HG03196 (cell line): ENCODE results near the gene CNDP1.
"Not testable (repeated sequence)": the region's sequence is repeated elsewhere in the genome, so short reads cannot be mapped to it uniquely, and the experiment has no call there.

Experiments
- ATAC-seq: cut with Tn5 transposase; IDR thresholded peaks from one replicate; pipeline ENCODE4 v1.9.1; 2021; ENCODE audit not compliant: unreplicated experiment

Gene CNDP1

DNA sequence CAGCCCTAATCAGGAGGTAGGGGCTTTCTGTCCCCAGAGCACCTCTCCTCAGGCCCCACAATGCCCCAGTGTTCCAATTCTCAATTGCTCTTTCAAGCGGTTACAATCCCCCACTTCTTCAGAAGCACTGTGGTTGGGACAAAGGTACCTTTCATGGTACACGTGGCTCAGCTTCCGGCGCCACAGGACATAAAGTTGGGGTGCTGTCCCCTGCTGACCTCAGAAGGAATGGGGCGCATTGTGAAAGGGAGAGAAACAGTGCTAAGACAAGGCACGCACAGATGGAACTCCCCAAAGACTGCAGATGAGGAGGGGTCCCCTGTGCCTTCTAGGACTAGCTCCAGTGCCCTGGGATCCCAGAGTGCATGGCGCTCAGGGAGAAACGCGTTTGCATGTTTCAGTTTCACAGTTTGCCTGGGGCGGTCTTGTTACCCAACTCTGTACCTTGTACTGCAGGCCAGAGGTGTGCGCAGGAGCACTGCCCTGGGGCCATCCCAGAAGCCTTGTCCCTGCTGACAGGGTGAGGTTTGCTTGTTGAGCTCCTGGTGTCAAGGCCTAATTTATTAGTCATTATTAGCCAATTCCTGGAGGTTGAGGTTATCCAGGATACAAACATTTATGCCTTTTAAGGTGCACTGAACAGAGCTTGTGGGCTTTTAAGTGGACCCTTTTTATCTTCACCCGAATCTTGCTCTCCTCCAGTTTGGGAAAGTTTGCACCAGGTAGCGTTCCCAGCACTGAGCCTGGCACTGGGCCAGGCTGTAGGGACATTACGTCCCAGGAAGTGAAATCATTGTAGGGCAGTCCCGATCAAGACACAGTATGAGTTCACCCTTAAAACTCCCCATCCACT lies 7.6 kb downstream of the CNDP1 start:
- no peak for ATAC-seq

- no peak for ATAC-seq
Measured at GRCh38 chr18:74544898-74545297, 10.6 kb downstream of the CNDP1 start.

DNA sequence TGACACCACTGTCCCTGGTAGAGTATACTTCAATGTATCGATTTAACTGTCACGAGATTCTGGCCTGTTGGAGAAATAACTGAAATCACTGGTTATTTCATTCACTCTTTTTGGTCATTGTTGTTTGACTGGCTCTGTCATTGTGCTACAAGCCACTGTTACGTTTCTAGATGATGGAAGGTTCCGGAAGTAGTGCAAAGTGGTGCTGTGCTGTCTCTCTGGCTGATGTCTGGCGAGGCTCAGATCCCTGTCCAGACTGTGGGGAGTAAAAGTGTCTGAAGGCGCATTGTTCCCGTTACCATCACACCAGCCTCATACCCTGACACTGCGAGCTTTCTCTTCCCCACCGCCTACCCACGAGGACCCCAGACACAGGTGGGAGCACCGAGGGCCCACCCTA lies 11.7 kb downstream of the CNDP1 start:
- ATAC-seq, result no peak

GRCh38 chr18:74546751-74547530 lies 12.6 kb downstream of the CNDP1 start:
- no peak for ATAC-seq

- no peak for ATAC-seq
Measured at GRCh38 chr18:74547860-74548259, 13.6 kb downstream of the CNDP1 start.

GRCh38 chr18:74549591-74550104 lies 15.3 kb downstream of the CNDP1 start:
- ATAC-seq, result no peak

- ATAC-seq, result no peak
Measured at GRCh38 chr18:74550886-74551285, 16.6 kb downstream of the CNDP1 start.

- ATAC-seq, result no peak
Measured at GRCh38 chr18:74551452-74551851, 17.2 kb downstream of the CNDP1 start.

DNA sequence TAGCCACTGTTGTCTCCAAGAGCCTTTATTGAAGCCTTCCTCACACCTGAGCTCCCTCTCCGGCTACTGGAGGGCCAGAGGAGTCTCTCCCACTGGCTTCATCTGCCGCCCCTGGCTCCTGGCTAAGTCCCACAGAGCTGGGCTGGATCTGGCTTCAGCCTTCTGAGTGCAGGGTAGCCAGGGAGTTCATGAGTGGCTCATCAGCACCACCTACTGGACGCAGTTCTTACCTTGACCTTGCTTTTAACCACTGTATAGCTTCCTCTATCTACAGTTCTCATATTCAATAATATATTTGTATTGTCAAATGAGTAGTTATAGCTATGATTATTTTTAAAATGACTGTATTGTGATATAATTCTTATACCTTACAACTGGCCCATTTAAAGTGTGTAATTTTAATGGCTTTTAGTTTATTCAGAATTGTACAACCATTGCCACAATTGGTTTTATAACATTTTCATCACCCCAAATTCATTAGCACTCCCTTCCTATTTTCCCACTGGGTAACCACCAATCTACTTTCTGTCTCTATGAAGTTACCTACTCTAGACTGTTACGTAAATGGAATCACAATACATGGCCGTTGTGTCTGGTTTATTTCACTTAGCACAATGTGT lies 17.7 kb downstream of the CNDP1 start:
- ATAC-seq, result peak; percentile 98

- no peak for ATAC-seq
Measured at GRCh38 chr18:74556126-74556525, 21.8 kb downstream of the CNDP1 start.

DNA sequence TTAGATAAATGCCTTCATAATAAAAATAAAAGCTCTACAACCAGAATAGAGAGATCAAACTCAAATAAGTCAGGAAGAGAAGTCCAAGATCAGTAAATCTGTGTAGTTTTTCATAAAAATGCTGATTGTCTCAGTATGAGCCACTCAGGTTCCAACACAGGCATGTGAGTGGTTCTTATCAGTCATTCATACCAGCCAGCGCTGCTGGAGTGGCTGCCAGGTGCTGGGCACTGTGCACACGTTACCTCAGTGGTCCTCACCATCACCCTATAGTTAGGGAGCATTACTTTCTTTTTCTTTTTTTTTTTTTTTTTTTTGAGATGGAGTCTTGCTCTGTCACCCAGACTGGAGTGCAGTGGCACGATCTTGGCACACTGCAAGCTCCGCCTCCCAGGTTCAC lies 23.8 kb downstream of the CNDP1 start:
- no peak for ATAC-seq

DNA sequence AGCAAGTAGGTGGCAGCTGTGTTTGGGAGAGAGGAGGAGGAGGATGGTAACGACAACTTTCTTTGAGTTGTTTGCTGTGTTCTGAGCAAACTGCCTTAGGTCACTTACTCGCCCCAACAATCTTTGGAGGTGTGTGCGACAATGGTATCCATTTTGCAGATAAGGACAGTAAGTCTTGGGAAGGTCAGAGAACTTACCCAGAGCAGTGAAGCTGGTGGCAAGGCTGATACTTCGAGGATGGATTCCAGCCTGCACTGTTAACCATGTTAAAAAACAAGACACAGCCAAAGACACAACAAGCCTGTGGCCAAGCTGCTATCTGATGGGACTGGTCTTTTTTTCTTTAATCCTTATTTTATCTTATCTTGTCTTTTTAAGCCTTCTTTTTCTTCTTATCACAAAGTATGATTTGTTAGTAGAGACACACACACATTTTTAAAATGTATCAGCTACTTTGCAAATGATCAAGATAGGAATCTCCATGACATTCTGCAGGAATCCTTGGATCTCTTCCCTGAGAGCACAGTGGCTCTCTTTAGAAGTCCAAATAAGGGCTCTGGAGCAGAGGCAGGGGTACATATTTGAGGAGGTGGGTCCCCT lies 27.9 kb downstream of the CNDP1 start:
- no peak for ATAC-seq

DNA sequence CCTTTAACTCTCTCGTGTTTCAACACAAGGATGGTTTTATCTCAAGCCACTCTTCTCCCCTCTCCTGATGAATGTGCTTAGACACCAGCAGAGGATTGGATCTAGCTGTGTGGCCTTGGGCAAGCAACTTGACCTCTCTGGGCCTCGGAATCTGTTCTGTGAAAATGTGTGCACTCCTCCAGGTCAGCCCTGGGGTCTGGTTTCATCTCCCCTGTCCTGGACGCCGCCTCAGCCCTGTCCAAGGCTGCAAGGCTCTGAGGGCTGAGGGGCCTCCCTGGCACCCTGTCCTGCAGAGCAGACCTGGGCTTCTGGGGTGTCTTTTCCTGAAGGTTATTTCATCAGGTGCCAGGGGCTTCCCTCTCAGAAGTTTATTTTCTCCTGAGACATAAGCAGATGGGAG lies 28.5 kb downstream of the CNDP1 start:
- ATAC-seq, result no peak

DNA sequence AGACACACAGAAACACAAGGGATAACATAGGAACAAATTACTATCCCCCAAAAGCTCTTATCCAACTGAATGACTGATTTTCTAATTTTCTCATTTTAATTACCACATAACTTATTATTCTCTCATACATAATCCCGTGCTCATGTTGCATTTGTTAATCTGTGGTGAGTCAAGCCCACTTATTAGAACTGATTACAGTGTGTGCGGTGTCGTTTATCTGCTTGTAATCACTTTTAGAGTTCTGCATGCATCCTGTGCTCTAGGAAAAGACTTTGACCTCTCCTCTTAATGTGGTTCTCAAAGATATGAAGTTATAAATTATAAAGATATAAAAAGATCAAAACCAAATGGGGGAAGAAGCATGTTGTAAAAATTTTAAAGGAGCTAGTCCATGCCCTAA lies 29.7 kb downstream of the CNDP1 start:
- ATAC-seq, result no peak

DNA sequence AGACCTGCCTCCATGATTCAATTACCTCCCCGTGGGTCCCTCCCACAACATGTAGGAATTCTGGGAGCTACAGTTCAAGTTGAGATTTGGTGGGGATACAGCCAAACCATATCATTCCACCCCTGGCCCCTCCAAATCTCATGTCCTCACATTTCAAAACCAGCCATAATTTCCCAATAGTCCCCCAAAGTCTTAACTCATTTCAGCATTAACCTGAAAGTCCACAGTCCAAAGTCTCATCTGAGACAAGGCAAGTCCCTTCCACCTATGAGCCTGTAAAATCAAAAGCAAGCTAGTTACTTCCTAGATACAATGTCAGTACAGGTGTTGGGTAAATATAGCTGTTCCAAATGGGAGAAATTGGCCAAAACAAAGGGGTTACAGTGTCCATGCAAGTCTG lies 30.9 kb downstream of the CNDP1 start:
- not testable (repeated sequence) for ATAC-seq

- ATAC-seq, result not testable (repeated sequence)
Measured at GRCh38 chr18:74565993-74566392, 31.7 kb downstream of the CNDP1 start.

DNA sequence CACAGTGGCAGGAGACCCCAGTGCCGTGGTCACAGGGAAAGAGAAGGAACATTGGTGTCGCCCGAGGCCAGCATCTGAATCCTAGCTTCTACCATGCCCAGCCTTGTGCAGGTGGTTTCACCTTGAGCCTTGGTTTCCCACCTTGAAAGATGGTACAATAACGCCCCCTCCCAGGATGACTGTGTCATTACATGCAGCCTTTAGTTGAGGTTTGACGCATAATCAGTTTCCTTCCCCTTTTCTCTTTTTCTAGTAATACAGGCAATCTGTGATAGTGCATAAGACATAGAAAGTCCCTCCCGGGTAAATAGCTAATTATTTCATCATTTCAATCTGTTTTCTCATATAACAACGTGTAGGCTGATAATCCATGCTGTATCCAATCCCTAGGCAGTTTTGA lies 33.5 kb downstream of the CNDP1 start:
- no peak for ATAC-seq

DNA sequence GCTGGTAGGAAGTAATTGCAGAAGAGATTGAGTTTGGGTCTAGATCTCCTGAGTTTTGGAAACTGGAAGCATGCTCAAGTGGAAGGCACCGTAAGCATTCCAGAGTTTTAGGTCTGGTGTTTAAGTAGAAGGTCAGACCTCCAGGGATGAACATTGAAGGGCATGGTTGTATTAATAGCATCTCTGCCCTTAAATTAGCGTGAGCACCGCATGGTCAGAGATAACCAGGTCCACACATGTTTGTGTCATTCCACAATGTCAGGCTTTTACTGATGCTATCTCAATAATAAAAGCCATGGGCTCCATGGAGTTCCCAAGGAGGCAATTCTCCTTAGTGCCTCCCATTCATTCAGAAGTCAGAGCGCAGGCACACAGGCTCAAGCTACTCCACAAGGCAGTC lies 35.1 kb downstream of the CNDP1 start:
- ATAC-seq, result no peak

DNA sequence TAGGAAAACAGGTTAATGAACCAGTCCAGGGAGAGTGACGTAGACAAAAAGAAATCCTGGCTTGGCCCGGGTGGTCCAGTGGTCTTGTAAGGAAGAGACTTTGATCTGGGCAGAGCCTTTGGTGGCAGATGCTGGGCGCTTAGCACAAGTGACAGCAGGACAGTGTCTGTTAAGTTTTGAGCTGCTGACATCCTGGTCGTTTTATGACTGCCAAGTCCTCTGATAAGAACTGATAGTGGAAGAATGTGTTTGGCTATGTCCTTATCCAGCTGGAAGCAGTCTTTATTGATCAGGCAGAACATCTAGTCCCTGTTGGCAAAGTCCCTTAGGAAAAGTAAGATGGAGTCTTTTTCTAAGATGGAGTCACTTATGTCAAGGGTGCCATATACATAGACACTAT lies 36.0 kb downstream of the CNDP1 start:
- ATAC-seq, result no peak

- no peak for ATAC-seq
Measured at GRCh38 chr18:74571895-74572680, 37.8 kb downstream of the CNDP1 start.
